IMR-90 (cell line): ENCODE results near the gene ANAPC5. TPM values are rescaled to one million over a fixed set of nuclear protein-coding genes. Genes with fewer than 3 reads are reported as not detected.

Source experiments
- ATAC-seq: fragments of 200-7000 bp; cut with Tn5 transposase; 2 replicates; pipeline ENCODE4 v1.9.1; 2020; ENCODE audit warnings: low read depth, mild to moderate bottlenecking, moderate library complexity
- BruUV-seq: library from RNA; stranded (reverse); fragments of 400-500 nt; replicated peaks from 2 replicates; lab custom pipeline; 2021; lab: Mats Ljungman, UMichigan
- CTCF ChIA-PET: fragments of 300-600 bp; formaldehyde crosslinking; extraction: SDS; loops from one replicate; lab custom pipeline; 2021; ENCODE audit warnings: antibody characterized with exemption; lab: Yijun Ruan, JAX
- POLR2A ChIA-PET: fragments of 300-600 bp; sonication (Branson Sonifier 250); formaldehyde crosslinking; loops from one replicate; lab custom pipeline; 2022; ENCODE audit warnings: antibody characterized with exemption; ENCODE audit not compliant: unreplicated experiment; lab: Charles Lee
- DNase-seq: peaks from one replicate; pipeline ENCODE4 v3.0.0; 2013
- H2AFZ ChIP-seq: replicated peaks from 2 replicates; pipeline ENCODE3; 2013; ENCODE audit warnings: low read length, mild to moderate bottlenecking; ENCODE audit not compliant: poor library complexity
- H2AK5ac ChIP-seq: 2 replicates; pipeline ENCODE4 v1.6.1; 2013; ENCODE audit warnings: low read depth, low read length, inconsistent platforms
- H2AK9ac ChIP-seq: replicated peaks from 2 replicates; pipeline ENCODE3; 2013; ENCODE audit warnings: mild to moderate bottlenecking, low read depth, low read length, moderate library complexity; ENCODE audit not compliant: poor library complexity
- H2BK120ac ChIP-seq: 2 replicates; pipeline ENCODE4 v1.6.1; 2013; ENCODE audit warnings: low read depth, low read length, inconsistent platforms
- H2BK15ac ChIP-seq: 3 replicates; pipeline ENCODE4 v1.6.1; 2013; ENCODE audit warnings: low read depth, low read length, inconsistent platforms
- H2BK20ac ChIP-seq: 2 replicates; pipeline ENCODE4 v1.6.1; 2013; ENCODE audit warnings: low read depth, mild to moderate bottlenecking, inconsistent platforms, low read length, moderate library complexity
- H2BK5ac ChIP-seq: 2 replicates; pipeline ENCODE4 v1.6.1; 2013; ENCODE audit warnings: mild to moderate bottlenecking, low read depth, low read length, inconsistent platforms; ENCODE audit not compliant: poor library complexity, severe bottlenecking
- H3K14ac ChIP-seq: replicated peaks from 2 replicates; pipeline ENCODE4 v1.6.1; 2013; ENCODE audit warnings: low read depth, low read length, inconsistent platforms
- H3K18ac ChIP-seq: 2 replicates; pipeline ENCODE4 v1.6.1; 2013; ENCODE audit warnings: low read depth, low read length, control low read depth
- H3K23ac ChIP-seq: 2 replicates; pipeline ENCODE4 v1.6.1; 2013; ENCODE audit warnings: low read depth, low read length, inconsistent platforms
- H3K27ac ChIP-seq: 2 replicates; pipeline ENCODE4 v1.5.1; 2013; ENCODE audit warnings: mild to moderate bottlenecking, control low read depth, low read length; ENCODE audit not compliant: insufficient read depth
- H3K27me3 ChIP-seq: 2 replicates; pipeline ENCODE4 v1.6.1; 2013; ENCODE audit warnings: low read length; ENCODE audit not compliant: control insufficient read depth, insufficient read depth
- H3K36me3 ChIP-seq: 2 replicates; pipeline ENCODE4 v1.6.1; 2013; ENCODE audit warnings: low read length, mixed read lengths; ENCODE audit not compliant: control insufficient read depth, insufficient read depth
- H3K4ac ChIP-seq: 2 replicates; pipeline ENCODE4 v1.6.1; 2013; ENCODE audit warnings: low read depth, low read length, inconsistent platforms
- H3K4me1 ChIP-seq: 2 replicates; pipeline ENCODE4 v1.6.1; 2013; ENCODE audit warnings: low read length, mixed read lengths; ENCODE audit not compliant: control insufficient read depth, insufficient read depth
- H3K4me2 ChIP-seq: 2 replicates; pipeline ENCODE4 v1.6.1; 2013; ENCODE audit warnings: low read depth, mild to moderate bottlenecking, control low read depth, low read length, moderate library complexity
- H3K4me3 ChIP-seq: 2 replicates; pipeline ENCODE4 v1.5.1; 2013; ENCODE audit warnings: low read depth, mild to moderate bottlenecking, control low read depth, low read length, moderate library complexity; ENCODE audit not compliant: insufficient read depth
- H3K56ac ChIP-seq: 2 replicates; pipeline ENCODE4 v1.6.1; 2013; ENCODE audit warnings: low read length, inconsistent platforms; ENCODE audit not compliant: insufficient read depth; ENCODE audit errors: extremely low read depth
- H3K79me1 ChIP-seq, 2 experiments: 2 replicates each; pipeline ENCODE4 v1.6.1; 2013; ENCODE audit warnings: low read length in 2 of 2, inconsistent platforms in 1 of 2, low read depth in 1 of 2
- H3K9ac ChIP-seq: 2 replicates; pipeline ENCODE4 v1.6.1; 2013; ENCODE audit warnings: low read depth, low read length, control low read depth
- H3K9me1 ChIP-seq: 2 replicates; pipeline ENCODE4 v1.6.1; 2013; ENCODE audit warnings: low read length, inconsistent platforms; ENCODE audit not compliant: insufficient read depth
- H3K9me3 ChIP-seq: 2 replicates; pipeline ENCODE4 v1.6.1; 2013; ENCODE audit warnings: low read length; ENCODE audit not compliant: control insufficient read depth, insufficient read depth
- H4K20me1 ChIP-seq: 2 replicates; pipeline ENCODE4 v1.6.1; 2013; ENCODE audit warnings: low read length, inconsistent platforms; ENCODE audit not compliant: insufficient read depth
- H4K5ac ChIP-seq: 2 replicates; pipeline ENCODE4 v1.6.1; 2013; ENCODE audit warnings: mild to moderate bottlenecking, low read depth, low read length, control low read depth
- H4K8ac ChIP-seq, 2 experiments: 2 replicates each; pipeline ENCODE4 v1.6.1; 2013; ENCODE audit warnings: low read depth in 2 of 2, low read length in 2 of 2, control low read depth in 1 of 2, inconsistent platforms in 1 of 2
- H4K91ac ChIP-seq: 2 replicates; pipeline ENCODE4 v1.6.1; 2013; ENCODE audit warnings: low read depth, low read length, inconsistent platforms; ENCODE audit not compliant: insufficient read depth
- BHLHE40 ChIP-seq: fragments of 150-350 bp; IDR thresholded peaks from 2 replicates; pipeline ENCODE4 v1.6.1; 2016; ENCODE audit warnings: mild to moderate bottlenecking, low read depth, low read length
- CEBPB ChIP-seq: IDR thresholded peaks from 2 replicates; pipeline ENCODE4 v1.6.1; 2012; ENCODE audit warnings: low read depth, low read length, improper control_type of control experiment
- CHD1 ChIP-seq: IDR thresholded peaks from 2 replicates; pipeline ENCODE4 v1.6.1; 2012; ENCODE audit warnings: low read depth, low read length, improper control_type of control experiment
- CTCF ChIP-seq: conservative IDR thresholded peaks from 2 replicates; pipeline ENCODE4 v1.5.1; 2012; ENCODE audit warnings: mild to moderate bottlenecking, low read depth, low read length, improper control_type of control experiment
- ELK1 ChIP-seq: fragments of 150-350 bp; IDR thresholded peaks from 2 replicates; pipeline ENCODE4 v1.6.1; 2016; ENCODE audit warnings: low read depth, mild to moderate bottlenecking, low read length, moderate library complexity, borderline replicate concordance
- FOS ChIP-seq: fragments of 150-350 bp; IDR thresholded peaks from 2 replicates; pipeline ENCODE4 v1.6.1; 2016; ENCODE audit warnings: low read depth, low read length
- MAFK ChIP-seq: IDR thresholded peaks from 2 replicates; pipeline ENCODE4 v1.6.1; 2012; ENCODE audit warnings: low read depth, low read length, improper control_type of control experiment
- MAZ ChIP-seq: IDR thresholded peaks from 2 replicates; pipeline ENCODE4 v1.6.1; 2012; ENCODE audit warnings: low read depth, mild to moderate bottlenecking, low read length, improper control_type of control experiment, moderate library complexity, borderline replicate concordance
- MXI1 ChIP-seq: IDR thresholded peaks from 2 replicates; pipeline ENCODE4 v1.6.1; 2012; ENCODE audit warnings: low read depth, mild to moderate bottlenecking, low read length, moderate library complexity, borderline replicate concordance
- NFE2L2 ChIP-seq: fragments of 150-350 bp; IDR thresholded peaks from 2 replicates; pipeline ENCODE4 v1.6.1; 2016; ENCODE audit warnings: low read depth, mild to moderate bottlenecking, low read length
- POLR2A ChIP-seq: IDR thresholded peaks from 2 replicates; pipeline ENCODE4 v1.6.1; 2012; ENCODE audit warnings: mild to moderate bottlenecking, low read depth, low read length
- RAD21 ChIP-seq: IDR thresholded peaks from 2 replicates; pipeline ENCODE4 v1.6.1; 2012; ENCODE audit warnings: low read length, improper control_type of control experiment
- RCOR1 ChIP-seq: IDR thresholded peaks from 2 replicates; pipeline ENCODE4 v1.6.1; 2012; ENCODE audit warnings: mild to moderate bottlenecking, low read length, improper control_type of control experiment; ENCODE audit not compliant: insufficient replicate concordance
- RFX5 ChIP-seq: IDR thresholded peaks from 2 replicates; pipeline ENCODE4 v1.8.0; 2012; ENCODE audit warnings: low read depth, mild to moderate bottlenecking, low read length, moderate library complexity
- SMC3 ChIP-seq: fragments of 150-350 bp; IDR thresholded peaks from 2 replicates; pipeline ENCODE4 v1.6.1; 2016; ENCODE audit warnings: low read depth, mild to moderate bottlenecking, antibody characterized with exemption, low read length, moderate library complexity
- USF2 ChIP-seq: fragments of 150-350 bp; IDR thresholded peaks from 2 replicates; pipeline ENCODE4 v1.6.1; 2017; ENCODE audit warnings: mild to moderate bottlenecking, antibody characterized with exemption, low read length, low read depth
- WGBS, 2 experiments: methylation state at CpG; one replicate each; pipeline versions ENCODE4 v1.1.5 to v1.1.7; 2013; ENCODE audit warnings: missing lambda C conversion rate in 2 of 2; ENCODE audit not compliant: insufficient read length in 1 of 2; ENCODE audit errors: extremely low coverage in 2 of 2; 5-methylcytosine and 5-hydroxymethylcytosine counted together
- dilution Hi-C: fragments of 300-500 bp; cut with HindIII; formaldehyde crosslinking; loops from one replicate; pipeline ENCODE4 v1.14.3; 2018; ENCODE audit warnings: low sequenced_read_pairs; ENCODE audit not compliant: unreplicated experiment
- in situ Hi-C: fragments of 300-500 bp; cut with MboI; formaldehyde crosslinking; loops from 3 replicates; pipeline ENCODE4 v1.14.3; 2019; ENCODE audit warnings: low sequenced_read_pairs, inconsistent platforms, mixed read lengths
- intact Hi-C: fragments of 100-400 bp; cut with micrococcal nuclease; formaldehyde crosslinking; loops from 2 replicates; pipeline ENCODE4 v1.10.0; 2022
- polyA plus RNA-seq, 3 experiments: library from polyadenylated mRNA; depleted of rRNA; stranded (reverse); fragments of >200 nt; gene quantifications; 2 replicates each; pipeline ENCODE4 v1.2.3, GENCODE V29; 2012; ENCODE audit warnings: low replicate concordance in 1 of 3
- total RNA-seq: library from RNA; depleted of rRNA; stranded (reverse); fragments of >200 nt; gene quantifications from 2 replicates; pipeline ENCODE4 v1.2.3, GENCODE V29; 2012

Gene ANAPC5
- total and polyA plus RNA-seq, 2 of the 4 experiments (the other 2 are of a cell fraction), result 157 to 211 TPM

- H3K4ac ChIP-seq, result no peak overlapping the region
- CTCF ChIA-PET, result no interaction called here
- dilution Hi-C loops, result no loop called here
- 0 out of 2 replicates have a peak, but pooled peaks cover 1% of the 10 kb centered on the region for H3K27me3 ChIP-seq
- 100% methylated on average over 2 of the region's 6 CpGs; no CpG with 5 or more reads in 1 of the 2 experiments for WGBS, 2 experiments
- H3K23ac ChIP-seq, result no peak overlapping the region
- H4K20me1 ChIP-seq, result no peaks in the 10 kb centered on the region
- TF ChIP-seq CEBPB (no peak), BHLHE40 (no peak), RCOR1 (no peak), ELK1 (no peak), MAZ (no peak), MXI1 (no peak), USF2 (no peak), RFX5 (no peak), CTCF (no peak), RAD21 (no peak), MAFK (no peak), NFE2L2 (no peak), CHD1 (no peak), SMC3 (no peak), FOS (no peak), POLR2A (no peak)
- no peak overlapping the region for H3K4me2 ChIP-seq
- H3K79me1 ChIP-seq, result no peaks in the 10 kb centered on the region
- no peak overlapping the region for H2BK15ac ChIP-seq
- H3K9ac ChIP-seq, result no peak overlapping the region
- H2AK5ac ChIP-seq, result no peak overlapping the region
- no peaks in the 10 kb centered on the region for H3K9me1 ChIP-seq
- no peak overlapping the region for H2BK120ac ChIP-seq
- no peak overlapping the region for H3K18ac ChIP-seq
- ATAC-seq, result no peak
- no peaks in the 10 kb centered on the region for H3K4me1 ChIP-seq
- no peak for DNase-seq
- H2AK9ac ChIP-seq, result no peak overlapping the region
- in situ Hi-C loops, result no loop called here
- no peak overlapping the region for H2AFZ ChIP-seq
- no peak overlapping the region for H3K56ac ChIP-seq
- intact Hi-C loops, result no loop called here
- no peak overlapping the region for H3K4me3 ChIP-seq
- H4K5ac ChIP-seq, result no peak overlapping the region
- no peak overlapping the region for H2BK20ac ChIP-seq
- no peak overlapping the region for H4K8ac ChIP-seq
- no peaks in the 10 kb centered on the region for H3K9me3 ChIP-seq
- BruUV-seq, result no TSS peak
- no peak overlapping the region for H3K14ac ChIP-seq
- no peak overlapping the region for H3K27ac ChIP-seq
- H3K36me3 ChIP-seq, result no peaks in the 10 kb centered on the region
- no peak overlapping the region for H2BK5ac ChIP-seq
- POLR2A ChIA-PET, result no interaction called here
- H4K91ac ChIP-seq, result no peak overlapping the region
Observed at GRCh38 chr12:121371404-121371803, 19.2 kb upstream of the ANAPC5 start.
